ENCODE measurements around the gene FRYL.

DNA sequence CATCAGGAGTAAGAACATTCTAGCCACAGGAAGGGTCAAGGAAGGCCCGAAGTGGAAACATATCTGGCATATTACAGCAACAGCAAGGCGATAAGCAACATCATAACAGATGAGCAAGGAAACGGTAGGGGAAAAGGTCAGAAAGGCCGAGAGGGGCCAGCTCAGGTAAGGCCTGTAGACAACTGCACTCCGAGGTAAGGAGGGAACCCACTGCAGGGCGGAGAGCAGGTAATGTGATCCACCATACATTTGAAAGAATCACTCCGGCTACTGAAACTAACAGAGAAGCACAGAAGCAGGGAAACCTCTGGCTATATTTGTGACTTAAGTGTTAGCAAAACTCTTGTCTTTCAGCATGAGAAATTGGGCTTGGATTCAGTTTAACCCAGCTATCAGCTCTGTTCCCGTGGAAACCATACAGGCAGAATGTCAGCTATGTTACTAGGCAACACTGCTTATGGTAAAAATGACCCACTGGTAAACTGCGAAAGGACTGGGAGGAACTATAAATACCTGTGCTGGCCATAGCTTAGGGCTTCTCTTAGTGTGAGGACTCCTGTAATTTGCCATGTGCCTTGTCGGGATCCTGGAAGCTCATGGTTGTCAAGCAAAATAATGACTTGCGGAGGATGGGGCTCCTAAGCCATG lies 31.0 kb downstream of the FRYL start:
- TF ChIP-seq POLR2A (IDR thresholded peaks at IDR 0.05) = no peak
- TF ChIP-seq, protein P1, sequence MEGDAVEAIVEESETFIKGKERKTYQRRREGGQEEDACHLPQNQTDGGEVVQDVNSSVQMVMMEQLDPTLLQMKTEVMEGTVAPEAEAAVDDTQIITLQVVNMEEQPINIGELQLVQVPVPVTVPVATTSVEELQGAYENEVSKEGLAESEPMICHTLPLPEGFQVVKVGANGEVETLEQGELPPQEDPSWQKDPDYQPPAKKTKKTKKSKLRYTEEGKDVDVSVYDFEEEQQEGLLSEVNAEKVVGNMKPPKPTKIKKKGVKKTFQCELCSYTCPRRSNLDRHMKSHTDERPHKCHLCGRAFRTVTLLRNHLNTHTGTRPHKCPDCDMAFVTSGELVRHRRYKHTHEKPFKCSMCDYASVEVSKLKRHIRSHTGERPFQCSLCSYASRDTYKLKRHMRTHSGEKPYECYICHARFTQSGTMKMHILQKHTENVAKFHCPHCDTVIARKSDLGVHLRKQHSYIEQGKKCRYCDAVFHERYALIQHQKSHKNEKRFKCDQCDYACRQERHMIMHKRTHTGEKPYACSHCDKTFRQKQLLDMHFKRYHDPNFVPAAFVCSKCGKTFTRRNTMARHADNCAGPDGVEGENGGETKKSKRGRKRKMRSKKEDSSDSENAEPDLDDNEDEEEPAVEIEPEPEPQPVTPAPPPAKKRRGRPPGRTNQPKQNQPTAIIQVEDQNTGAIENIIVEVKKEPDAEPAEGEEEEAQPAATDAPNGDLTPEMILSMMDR (IDR thresholded peaks at IDR 0.05) = no peak
